ENCODE results near the gene CACNA2D1.
"Not testable (repeated sequence)": the region's sequence is repeated elsewhere in the genome, so short reads cannot be mapped to it uniquely, and the experiment has no call there.

The CACNA2D1 gene

GRCh38 chr7:82039621-82040020 is 404.0 kb downstream of the CACNA2D1 start:
- ATAC-seq (no peak), DNase-seq (no peak)

- ATAC-seq, result no peak
- DNase-seq, result no peak
These were observed 407.3 kb downstream of the CACNA2D1 start for GRCh38 chr7:82036146-82036886.

- ATAC-seq (no peak), DNase-seq (no peak)
These were observed 408.1 kb downstream of the CACNA2D1 start for GRCh38 chr7:82035456-82035855.

GRCh38 chr7:82032901-82033300 is 410.7 kb downstream of the CACNA2D1 start:
- DNase-seq, result no peak
- no peak for ATAC-seq

- ATAC-seq (no peak), DNase-seq (no peak)
These were observed 414.2 kb downstream of the CACNA2D1 start for GRCh38 chr7:82029236-82029913.

GRCh38 chr7:82028097-82028496 is 415.5 kb downstream of the CACNA2D1 start:
- ATAC-seq (no peak), DNase-seq (no peak)

GRCh38 chr7:82021713-82022112 is 421.9 kb downstream of the CACNA2D1 start:
- ATAC-seq, result no peak
- DNase-seq, result no peak

- DNase-seq (no peak), ATAC-seq (no peak)
These were observed 422.5 kb downstream of the CACNA2D1 start for GRCh38 chr7:82021036-82021435.

- DNase-seq (no peak), ATAC-seq (no peak)
These were observed 423.8 kb downstream of the CACNA2D1 start for GRCh38 chr7:82019551-82020475.

- ATAC-seq (no peak), DNase-seq (no peak)
These were observed 425.4 kb downstream of the CACNA2D1 start for GRCh38 chr7:82018226-82018625.

GRCh38 chr7:82017334-82017943 is 426.1 kb downstream of the CACNA2D1 start:
- ATAC-seq (no peak), DNase-seq (no peak)

- no peak for DNase-seq
- ATAC-seq, result no peak
These were observed 427.8 kb downstream of the CACNA2D1 start for GRCh38 chr7:82015751-82016150.

- ATAC-seq, DNase-seq: not testable (repeated sequence)
These were observed 429.0 kb downstream of the CACNA2D1 start for GRCh38 chr7:82014574-82014973.

GRCh38 chr7:82012453-82012852 is 431.1 kb downstream of the CACNA2D1 start:
- ATAC-seq, result no peak
- no peak for DNase-seq

GRCh38 chr7:82010416-82010815 is 433.2 kb downstream of the CACNA2D1 start:
- ATAC-seq (no peak), DNase-seq (no peak)

- no peak for DNase-seq
- no peak for ATAC-seq
These were observed 436.3 kb downstream of the CACNA2D1 start for GRCh38 chr7:82007315-82007714.

- ATAC-seq, result no peak
- no peak for DNase-seq
These were observed 438.5 kb downstream of the CACNA2D1 start for GRCh38 chr7:82005056-82005455.

- no peak for ATAC-seq
- DNase-seq, result no peak
These were observed 450.4 kb downstream of the CACNA2D1 start for GRCh38 chr7:81993186-81993585.

- DNase-seq (no peak), ATAC-seq (no peak)
These were observed 453.2 kb downstream of the CACNA2D1 start for GRCh38 chr7:81990395-81990794.

GRCh38 chr7:81986723-81987470 is 456.7 kb downstream of the CACNA2D1 start:
- no peak for ATAC-seq
- DNase-seq, result no peak

GRCh38 chr7:81983406-81983805 is 460.2 kb downstream of the CACNA2D1 start:
- no peak for ATAC-seq
- no peak for DNase-seq

- no peak for DNase-seq
- ATAC-seq, result no peak
These were observed 470.5 kb downstream of the CACNA2D1 start for GRCh38 chr7:81973117-81973516.

Measured in stimulated activated naive CD8-positive, alpha-beta T cell treated with anti-CD3 and anti-CD28 coated beads, Interleukin-15, Interleukin-2, amounts not matched to agents 100 U/mL and 50 U/mL, for 24 hours (primary cell).